K562 (cell line): ENCODE measurements around the gene ZBTB24. TPM values are rescaled to one million over a fixed set of nuclear protein-coding genes. Genes with fewer than 3 reads are reported as not detected.

ENCODE experiments used
- ATAC-seq: fragments of 200-7000 bp; cut with Tn5 transposase; 3 replicates; pipeline ENCODE4 v1.9.1; 2020; ENCODE audit warnings: moderate library complexity
- BruUV-seq: library from RNA; stranded (reverse); fragments of 400-500 nt; replicated peaks from 2 replicates; lab custom pipeline; 2021; lab: Mats Ljungman, UMichigan
- CTCF ChIA-PET: fragments of 300-600 bp; formaldehyde crosslinking; extraction: SDS; loops from one replicate; lab custom pipeline; 2021; ENCODE audit warnings: low intra/inter-chr PET ratio; lab: Yijun Ruan, JAX
- POLR2A ChIA-PET: fragments of 300-600, 350-650 bp; sonication (Branson Sonifier 250); formaldehyde crosslinking; extraction: SDS; loops from one replicate; lab custom pipeline; 2021; ENCODE audit warnings: antibody characterized with exemption, inconsistent platforms; lab: Yijun Ruan, JAX
- DNase-seq, 4 experiments: peaks; one replicate each; pipeline versions ENCODE4 v3.0.0 to v3.0.0-alpha.2; 2011 to 2018; ENCODE audit warnings: low spot score in 3 of 4, mixed read lengths in 3 of 4; ENCODE audit errors: extremely low read depth in 1 of 4
- FAIRE-seq: peaks from 2 replicates; lab custom pipeline; 2011; peaks lifted over from hg19 to GRCh38; lab: Jason Lieb, UNC
- H2AFZ ChIP-seq: 2 replicates; pipeline ENCODE4 v1.6.0; 2011; ENCODE audit warnings: low read depth, low read length, control low read depth, inconsistent platforms
- H3K27ac ChIP-seq: fragments of 200-600 bp; 3 replicates; pipeline ENCODE4 v1.8.0; 2011; ENCODE audit warnings: low read depth, mild to moderate bottlenecking, control low read depth, inconsistent platforms, low read length, moderate library complexity, mixed read lengths; ENCODE audit errors: extremely low read depth
- H3K27me3 ChIP-seq, 2 experiments: fragments of 300-600 bp in 1 of 2; 2 replicates in 1 of 2; 3 replicates in 1 of 2; pipeline versions ENCODE4 v1.6.0 to v1.8.0; 2011; ENCODE audit warnings: inconsistent platforms in 2 of 2, low read length in 2 of 2, mild to moderate bottlenecking in 1 of 2, mixed read lengths in 1 of 2, moderate library complexity in 1 of 2; ENCODE audit not compliant: control insufficient read depth in 2 of 2, insufficient read depth in 2 of 2
- H3K36me3 ChIP-seq: fragments of 300-600 bp; 3 replicates; pipeline ENCODE4 v1.8.0; 2011; ENCODE audit warnings: mild to moderate bottlenecking, low read length, inconsistent platforms; ENCODE audit not compliant: control insufficient read depth, insufficient read depth
- H3K4me1 ChIP-seq, 2 experiments: fragments of 200-600 bp in 1 of 2; replicated peaks in 1 of 2; 2 replicates in 1 of 2; 3 replicates in 1 of 2; pipeline versions ENCODE4 v1.5.1 to v1.8.0; 2011; ENCODE audit warnings: inconsistent platforms in 2 of 2, low read length in 2 of 2, mild to moderate bottlenecking in 1 of 2, mixed read lengths in 1 of 2, moderate library complexity in 1 of 2; ENCODE audit not compliant: control insufficient read depth in 2 of 2, insufficient read depth in 2 of 2
- H3K4me2 ChIP-seq: 2 replicates; pipeline ENCODE4 v1.6.1; 2011; ENCODE audit warnings: low read length, control low read depth, inconsistent platforms, mixed read lengths; ENCODE audit not compliant: insufficient read depth
- H3K4me3 ChIP-seq: fragments of 200-600 bp; sonication (generic), shearing (Covaris generic); 2 replicates; pipeline ENCODE4 v1.5.1; 2016; ENCODE audit warnings: control low read depth, inconsistent platforms
- H3K79me2 ChIP-seq: fragments of 200-600 bp; 3 replicates; pipeline ENCODE4 v1.8.0; 2011; ENCODE audit warnings: low read length, inconsistent platforms; ENCODE audit not compliant: control insufficient read depth, insufficient read depth
- H3K9ac ChIP-seq, 2 experiments: 2 replicates each; pipeline versions ENCODE4 v1.6.0 to v1.6.1; 2011; ENCODE audit warnings: low read depth in 2 of 2, low read length in 2 of 2, control low read depth in 1 of 2, inconsistent platforms in 1 of 2, mild to moderate bottlenecking in 1 of 2, mixed read lengths in 1 of 2; ENCODE audit not compliant: insufficient read depth in 1 of 2
- H3K9me1 ChIP-seq: one replicate; pipeline ENCODE4 v1.6.0; 2011; ENCODE audit warnings: inconsistent platforms, mild to moderate bottlenecking, low read length, moderate library complexity; ENCODE audit not compliant: control insufficient read depth, insufficient read depth
- H3K9me3 ChIP-seq: replicated peaks from 2 replicates; pipeline ENCODE4 v1.5.1; 2011; ENCODE audit warnings: low read depth, low read length, inconsistent platforms; ENCODE audit not compliant: control insufficient read depth, insufficient read depth
- H4K20me1 ChIP-seq: replicated peaks from 2 replicates; pipeline ENCODE4 v1.6.1; 2011; ENCODE audit warnings: low read length, inconsistent platforms, mixed read lengths; ENCODE audit not compliant: control insufficient read depth, insufficient read depth
- ESRRB ChIP-seq: fragments of 250-450 bp; sonication (Bioruptor Pico); IDR thresholded peaks from 2 replicates; pipeline ENCODE4 v1.5.0; 2020; ENCODE audit warnings: mild to moderate bottlenecking, moderate library complexity, borderline replicate concordance
- HNRNPL ChIP-seq: fragments of 200-400 bp; formaldehyde crosslinking; IDR thresholded peaks from 2 replicates; pipeline ENCODE4 v1.6.1; 2017; ENCODE audit warnings: low read depth, mild to moderate bottlenecking, low read length
- JUND ChIP-seq, 2 experiments: IDR thresholded peaks; 2 replicates in 1 of 2; 3 replicates in 1 of 2; pipeline ENCODE4 v1.6.1; 2011; ENCODE audit warnings: borderline replicate concordance in 2 of 2, low read depth in 2 of 2, low read length in 2 of 2, improper control_type of control experiment in 1 of 2, missing biosample characterization in 1 of 2, missing genetic modification characterization in 1 of 2, missing genetic modification reagents in 1 of 2
- KDM2B ChIP-seq: fragments of 250-450 bp; sonication (Bioruptor Pico); IDR thresholded peaks from 2 replicates; pipeline ENCODE4 v1.8.0; 2021; ENCODE audit warnings: mild to moderate bottlenecking, moderate library complexity
- NCOA6 ChIP-seq: fragments of 450-650 bp; IDR thresholded peaks from 2 replicates; pipeline ENCODE4 v1.6.1; 2017; ENCODE audit warnings: mild to moderate bottlenecking
- PHF20 ChIP-seq: fragments of 450-650 bp; IDR thresholded peaks from 2 replicates; pipeline ENCODE4 v1.6.1; 2018; ENCODE audit not compliant: partially characterized antibody
- XRCC4 ChIP-seq: IDR thresholded peaks from one replicate; pipeline ENCODE4 v1.6.1; 2011; ENCODE audit not compliant: insufficient read depth, insufficient read length; ENCODE audit errors: extremely low read depth
- ZFPM2 ChIP-seq: fragments of 250-450 bp; sonication (Bioruptor Pico); IDR thresholded peaks from 2 replicates; pipeline ENCODE4 v1.5.1; 2022; ENCODE audit warnings: mild to moderate bottlenecking
- ZNF785 ChIP-seq: fragments of 250-450 bp; sonication (Bioruptor Pico); IDR thresholded peaks from 2 replicates; pipeline ENCODE4 v1.4.0; 2020; ENCODE audit warnings: mild to moderate bottlenecking
- WGBS: fragments of 100-300 bp; shearing (Covaris generic); methylation state at CpG from one replicate; pipeline ENCODE4 v1.1.6; 2016; ENCODE audit warnings: low coverage, mixed read lengths; ENCODE audit not compliant: insufficient coverage; ENCODE audit errors: missing lambda C conversion rate; 5-methylcytosine and 5-hydroxymethylcytosine counted together
- in situ Hi-C: fragments of 300-500 bp; cut with MboI; formaldehyde crosslinking; loops from 4 replicates; pipeline ENCODE4 v1.15.0; 2018; ENCODE audit warnings: inconsistent platforms, mixed read lengths
- intact Hi-C: fragments of 100-400 bp; cut with micrococcal nuclease; formaldehyde crosslinking; loops from 2 replicates; pipeline ENCODE4 v1.14.2; 2022
- polyA plus RNA-seq, 8 experiments: library from polyadenylated mRNA; depleted of rRNA in 4 of 8; stranded (reverse) in 5 of 8; unstranded in 3 of 8; fragments of >200 nt; fragmentation: Nextera tagmentation in 2 of 8; fragmentation: Illumina TruSeq in 1 of 8; extraction: Ambion mirVana in 2 of 8; extraction: Trizol in 1 of 8; gene quantifications; 2 replicates each; pipeline versions ENCODE4 v1.2.1 to v1.2.3, GENCODE V29; 2011 to 2014; ENCODE audit warnings: inconsistent platforms in 1 of 8, missing spikeins in 1 of 8
- total RNA-seq, 7 experiments: library from RNA; depleted of rRNA in 6 of 7; stranded (reverse); fragments of >200 nt in 6 of 7; fragmentation: Illumina TruSeq in 2 of 7; extraction: Trizol in 2 of 7; gene quantifications; 2 replicates each; pipeline versions ENCODE4 v1.2.1 to v1.2.3, GENCODE V29; 2011 to 2021; ENCODE audit warnings: low replicate concordance in 1 of 7
- TF ChIP-seq, protein P1 (sequence below): fragments of 450-650 bp; formaldehyde crosslinking; IDR thresholded peaks from 2 replicates; pipeline ENCODE4 v1.4.0; 2022; ENCODE audit warnings: missing genetic modification characterization
- TF ChIP-seq, protein P2 (sequence below), 3 experiments: fragments of 200-800 bp in 1 of 3; fragments of 250-450 bp in 1 of 3; fragments of 450-650 bp in 1 of 3; sonication (Bioruptor Pico) in 1 of 3; sonication (Bioruptor generic) in 1 of 3; formaldehyde crosslinking in 1 of 3; IDR thresholded peaks; 2 replicates each; pipeline versions ENCODE4 v1.6.1 to v1.8.0; 2016 to 2022; ENCODE audit warnings: mild to moderate bottlenecking in 2 of 3, missing genetic modification characterization in 2 of 3, missing compliant biosample characterization in 1 of 3, moderate library complexity in 1 of 3

Gene ZBTB24
- total and polyA plus RNA-seq, 9 of the 15 experiments (the other 6 are each of a cell fraction or from before 2014, with no cell fraction given): 2.0 to 16.7 (median 8.3) TPM

DNA sequence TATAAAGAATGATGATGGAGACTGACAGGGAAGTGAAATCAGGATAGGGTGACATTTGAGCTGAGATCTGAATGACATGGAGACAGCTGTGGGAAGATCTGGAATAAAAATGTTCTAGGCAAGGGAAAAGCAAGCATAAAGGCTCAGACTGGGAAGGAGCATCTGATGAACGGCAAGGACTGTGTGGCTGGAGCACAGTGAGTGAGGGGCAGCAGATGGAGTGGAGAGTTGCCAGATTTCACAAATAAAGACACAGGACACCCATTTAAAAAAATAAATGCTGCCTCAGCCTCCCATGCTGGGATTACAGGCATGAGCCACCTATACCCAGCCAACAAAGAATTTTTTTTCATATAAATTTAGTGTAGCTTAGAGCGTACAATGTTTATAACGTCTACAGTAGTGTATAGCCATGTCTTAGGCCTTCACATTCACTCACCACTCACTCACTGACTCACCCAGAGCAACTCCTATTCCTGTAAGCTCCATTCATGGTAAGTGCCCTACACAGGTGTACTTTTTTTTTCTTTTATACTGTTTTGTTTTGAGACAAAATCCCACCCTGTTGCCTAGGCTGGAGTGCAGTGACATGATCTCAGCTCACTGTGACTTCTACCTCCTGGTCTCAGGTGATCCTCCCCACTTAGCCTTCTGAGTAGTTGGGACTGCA, 2.4 kb upstream of the ZBTB24 start:
- in situ Hi-C loops: no loop called here
- no TSS peak for BruUV-seq
- no peak overlapping the region for H3K9ac ChIP-seq
- H3K9me1 ChIP-seq: no peaks in the 10 kb centered on the region
- CTCF ChIA-PET: no interaction called here
- no peaks in the 10 kb centered on the region for H3K9me3 ChIP-seq
- H3K4me3 ChIP-seq: no peak overlapping the region
- WGBS: 55% methylated on average over 3 of the region's 3 CpGs
- H3K27me3 ChIP-seq: no peaks in the 10 kb centered on the region
- no peaks in the 10 kb centered on the region for H4K20me1 ChIP-seq
- H3K4me2 ChIP-seq: no peak overlapping the region
- DNase-seq (no peak), FAIRE-seq (no peak), ATAC-seq (no peak)
- H3K36me3 ChIP-seq: peaks cover 16% of the 10 kb centered on the region
- POLR2A ChIA-PET: interaction anchor here (1.2 to 1.7 kb wide), 2 partner anchors 12 to 21 kb away, joined by 3 to 5 read pairs; no protein-coding TSS in a partner anchor
- no peak overlapping the region for H2AFZ ChIP-seq
- H3K27ac ChIP-seq: no peak overlapping the region
- H3K79me2 ChIP-seq: peaks cover 26% of the 10 kb centered on the region
- H3K4me1 ChIP-seq: peaks cover 19 to 20% of the 10 kb centered on the region in 2 experiments
- intact Hi-C loops: no loop called here
- TF ChIP-seq HNRNPL (no peak), NCOA6 (no peak), ZFPM2 (CRISPR knock-in tag) (no peak), ZNF785 (CRISPR knock-in tag) (no peak), XRCC4 (no peak), JUND (IDR thresholded peaks at IDR 0.05; ENCODE audit: borderline replicate concordance, low read depth, low read length) (no peak), JUND (tag; IDR thresholded peaks at IDR 0.05; ENCODE audit: borderline replicate concordance, low read depth, low read length) (no peak), PHF20 (no peak), KDM2B (CRISPR knock-in tag) (no peak), ESRRB (CRISPR knock-in tag) (no peak)
- TF ChIP-seq, protein P1, sequence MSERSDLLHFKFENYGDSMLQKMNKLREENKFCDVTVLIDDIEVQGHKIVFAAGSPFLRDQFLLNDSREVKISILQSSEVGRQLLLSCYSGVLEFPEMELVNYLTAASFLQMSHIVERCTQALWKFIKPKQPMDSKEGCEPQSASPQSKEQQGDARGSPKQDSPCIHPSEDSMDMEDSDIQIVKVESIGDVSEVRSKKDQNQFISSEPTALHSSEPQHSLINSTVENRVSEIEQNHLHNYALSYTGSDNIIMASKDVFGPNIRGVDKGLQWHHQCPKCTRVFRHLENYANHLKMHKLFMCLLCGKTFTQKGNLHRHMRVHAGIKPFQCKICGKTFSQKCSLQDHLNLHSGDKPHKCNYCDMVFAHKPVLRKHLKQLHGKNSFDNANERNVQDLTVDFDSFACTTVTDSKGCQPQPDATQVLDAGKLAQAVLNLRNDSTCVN (CRISPR knock-in tag): no peak
- TF ChIP-seq, protein P2, sequence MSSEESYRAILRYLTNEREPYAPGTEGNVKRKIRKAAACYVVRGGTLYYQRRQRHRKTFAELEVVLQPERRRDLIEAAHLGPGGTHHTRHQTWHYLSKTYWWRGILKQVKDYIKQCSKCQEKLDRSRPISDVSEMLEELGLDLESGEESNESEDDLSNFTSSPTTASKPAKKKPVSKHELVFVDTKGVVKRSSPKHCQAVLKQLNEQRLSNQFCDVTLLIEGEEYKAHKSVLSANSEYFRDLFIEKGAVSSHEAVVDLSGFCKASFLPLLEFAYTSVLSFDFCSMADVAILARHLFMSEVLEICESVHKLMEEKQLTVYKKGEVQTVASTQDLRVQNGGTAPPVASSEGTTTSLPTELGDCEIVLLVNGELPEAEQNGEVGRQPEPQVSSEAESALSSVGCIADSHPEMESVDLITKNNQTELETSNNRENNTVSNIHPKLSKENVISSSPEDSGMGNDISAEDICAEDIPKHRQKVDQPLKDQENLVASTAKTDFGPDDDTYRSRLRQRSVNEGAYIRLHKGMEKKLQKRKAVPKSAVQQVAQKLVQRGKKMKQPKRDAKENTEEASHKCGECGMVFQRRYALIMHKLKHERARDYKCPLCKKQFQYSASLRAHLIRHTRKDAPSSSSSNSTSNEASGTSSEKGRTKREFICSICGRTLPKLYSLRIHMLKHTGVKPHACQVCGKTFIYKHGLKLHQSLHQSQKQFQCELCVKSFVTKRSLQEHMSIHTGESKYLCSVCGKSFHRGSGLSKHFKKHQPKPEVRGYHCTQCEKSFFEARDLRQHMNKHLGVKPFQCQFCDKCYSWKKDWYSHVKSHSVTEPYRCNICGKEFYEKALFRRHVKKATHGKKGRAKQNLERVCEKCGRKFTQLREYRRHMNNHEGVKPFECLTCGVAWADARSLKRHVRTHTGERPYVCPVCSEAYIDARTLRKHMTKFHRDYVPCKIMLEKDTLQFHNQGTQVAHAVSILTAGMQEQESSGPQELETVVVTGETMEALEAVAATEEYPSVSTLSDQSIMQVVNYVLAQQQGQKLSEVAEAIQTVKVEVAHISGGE (CRISPR knock-in tag; IDR thresholded peaks at IDR 0.05): no peak
